DOHH2 (cell line): Measurements from ENCODE around the gene DCPS.
A peak's percentile ranks its signal among the peaks of the same experiment; 100 is the strongest.

Experiments
- H3F3A ChIP-seq: fragments of 200-600 bp; sonication (generic), shearing (Covaris generic); 2 replicates; pipeline ENCODE4 v1.6.0; 2016; ENCODE audit warnings: antibody characterized with exemption, mild to moderate bottlenecking; ENCODE audit not compliant: control insufficient read depth, insufficient read depth
- H3K27ac ChIP-seq: fragments of 200-600 bp; sonication (generic); 2 replicates; pipeline ENCODE4 v1.5.1; 2014; ENCODE audit warnings: low read depth, mild to moderate bottlenecking, low read length, moderate library complexity
- H3K27me3 ChIP-seq: fragments of 200-600 bp; sonication (generic); 2 replicates; pipeline ENCODE4 v1.6.1; 2014; ENCODE audit warnings: mild to moderate bottlenecking, low read length, mixed read lengths; ENCODE audit not compliant: control insufficient read depth
- H3K36me3 ChIP-seq: fragments of 200-600 bp; sonication (generic); 2 replicates; pipeline ENCODE4 v1.6.1; 2014; ENCODE audit warnings: mild to moderate bottlenecking, low read length, moderate library complexity, mixed read lengths; ENCODE audit not compliant: control insufficient read depth
- H3K4me1 ChIP-seq: fragments of 200-600 bp; sonication (generic); 2 replicates; pipeline ENCODE4 v1.6.1; 2014; ENCODE audit warnings: mild to moderate bottlenecking, low read length, mixed read lengths; ENCODE audit not compliant: control insufficient read depth
- H3K4me2 ChIP-seq: fragments of 200-600 bp; sonication (generic); 2 replicates; pipeline ENCODE4 v1.6.0; 2014; ENCODE audit warnings: mild to moderate bottlenecking, low read length, moderate library complexity
- H3K4me3 ChIP-seq: fragments of 200-600 bp; sonication (generic); 2 replicates; pipeline ENCODE4 v1.5.1; 2014; ENCODE audit warnings: mild to moderate bottlenecking, low read length, mixed read lengths
- H3K79me2 ChIP-seq: fragments of 200-600 bp; sonication (generic); 2 replicates; pipeline ENCODE4 v1.6.1; 2014; ENCODE audit warnings: mild to moderate bottlenecking, low read length, mixed read lengths; ENCODE audit not compliant: control insufficient read depth
- H3K9me2 ChIP-seq: fragments of 200-600 bp; sonication (generic); replicated peaks from 2 replicates; pipeline ENCODE4 v1.6.1; 2014; ENCODE audit warnings: mild to moderate bottlenecking, low read length, mixed read lengths; ENCODE audit not compliant: control insufficient read depth
- H3K9me3 ChIP-seq: fragments of 200-600 bp; sonication (generic); 2 replicates; pipeline ENCODE4 v1.6.1; 2014; ENCODE audit warnings: antibody characterized with exemption, low read length, mixed read lengths; ENCODE audit not compliant: control insufficient read depth, insufficient read depth
- H4K20me1 ChIP-seq: fragments of 200-600 bp; sonication (generic); 2 replicates; pipeline ENCODE4 v1.6.0; 2014; ENCODE audit warnings: low read depth, mild to moderate bottlenecking, antibody characterized with exemption, low read length, moderate library complexity; ENCODE audit not compliant: control insufficient read depth, insufficient read depth
- EZH2phosphoT487 ChIP-seq: fragments of 200-600 bp; sonication (generic); IDR thresholded peaks from 2 replicates; pipeline ENCODE4 v1.6.1; 2017; ENCODE audit warnings: borderline replicate concordance, mild to moderate bottlenecking, antibody characterized with exemption, low read length, moderate library complexity, mixed read lengths
- TF ChIP-seq, protein P1 (sequence below): fragments of 200-600 bp; sonication (generic); IDR thresholded peaks from one replicate; pipeline ENCODE4 v1.5.1; 2014; ENCODE audit warnings: antibody characterized with exemption, mild to moderate bottlenecking, low read depth, low read length; ENCODE audit not compliant: poor library complexity, severe bottlenecking

The DCPS gene

DNA sequence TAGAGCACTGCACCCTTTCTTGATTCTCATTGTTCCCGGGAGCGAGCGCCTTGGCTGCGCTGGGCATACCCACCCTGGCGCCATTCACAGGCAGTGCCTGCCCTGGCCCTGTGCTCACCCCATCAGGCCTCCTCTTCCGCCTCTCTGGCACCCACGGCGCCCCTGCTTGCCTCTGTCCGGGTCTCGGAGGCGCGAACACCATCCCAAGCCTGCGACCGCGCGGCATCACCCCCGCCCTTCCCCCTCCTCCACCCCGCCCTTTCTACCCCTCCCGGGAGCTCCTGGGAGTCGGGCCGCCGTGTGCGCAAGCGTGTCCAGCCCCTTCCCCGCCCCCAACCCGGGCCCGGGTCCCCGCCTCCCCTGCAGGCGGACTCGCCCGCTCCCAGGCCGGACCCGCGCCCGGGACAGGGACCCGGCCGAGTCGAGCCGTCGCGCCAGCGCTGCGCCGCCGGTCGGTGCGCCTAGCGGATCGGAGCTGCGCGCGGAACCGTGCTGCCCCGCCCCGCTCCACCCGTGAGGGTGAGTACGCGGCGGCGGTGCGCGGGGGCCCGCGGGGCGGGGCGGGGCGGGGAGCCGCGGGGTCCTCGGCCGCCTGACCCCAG, 51.6 kb downstream of the DCPS start, which contains the start of gene ST3GAL4:
ST3GAL4 (plus strand) TSS at position 363 of the 602 bp plus-strand sequence. CDS start 50,470 bp downstream, outside the sequence.
- H4K20me1 ChIP-seq: no peaks in the 10 kb centered on the region
- no peaks in the 10 kb centered on the region for H3F3A ChIP-seq
- no peaks in the 10 kb centered on the region for H3K9me2 ChIP-seq
- H3K9me3 ChIP-seq: no peaks in the 10 kb centered on the region
- no peaks in the 10 kb centered on the region for H3K27me3 ChIP-seq
- peaks cover 54% of the 10 kb centered on the region for H3K79me2 ChIP-seq
- H3K4me3 ChIP-seq: peak within 1 kb of the TSS; percentile 97
- H3K36me3 ChIP-seq: peaks cover 20% of the 10 kb centered on the region
- TF ChIP-seq EZH2phosphoT487: no peak
- TF ChIP-seq, protein P1, sequence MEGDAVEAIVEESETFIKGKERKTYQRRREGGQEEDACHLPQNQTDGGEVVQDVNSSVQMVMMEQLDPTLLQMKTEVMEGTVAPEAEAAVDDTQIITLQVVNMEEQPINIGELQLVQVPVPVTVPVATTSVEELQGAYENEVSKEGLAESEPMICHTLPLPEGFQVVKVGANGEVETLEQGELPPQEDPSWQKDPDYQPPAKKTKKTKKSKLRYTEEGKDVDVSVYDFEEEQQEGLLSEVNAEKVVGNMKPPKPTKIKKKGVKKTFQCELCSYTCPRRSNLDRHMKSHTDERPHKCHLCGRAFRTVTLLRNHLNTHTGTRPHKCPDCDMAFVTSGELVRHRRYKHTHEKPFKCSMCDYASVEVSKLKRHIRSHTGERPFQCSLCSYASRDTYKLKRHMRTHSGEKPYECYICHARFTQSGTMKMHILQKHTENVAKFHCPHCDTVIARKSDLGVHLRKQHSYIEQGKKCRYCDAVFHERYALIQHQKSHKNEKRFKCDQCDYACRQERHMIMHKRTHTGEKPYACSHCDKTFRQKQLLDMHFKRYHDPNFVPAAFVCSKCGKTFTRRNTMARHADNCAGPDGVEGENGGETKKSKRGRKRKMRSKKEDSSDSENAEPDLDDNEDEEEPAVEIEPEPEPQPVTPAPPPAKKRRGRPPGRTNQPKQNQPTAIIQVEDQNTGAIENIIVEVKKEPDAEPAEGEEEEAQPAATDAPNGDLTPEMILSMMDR: no peak
- peak within 1 kb of the TSS; percentile 96 for H3K4me2 ChIP-seq
- peaks cover 35% of the 10 kb centered on the region for H3K4me1 ChIP-seq
- peak within 1 kb of the TSS; percentile 35 for H3K27ac ChIP-seq

DNA sequence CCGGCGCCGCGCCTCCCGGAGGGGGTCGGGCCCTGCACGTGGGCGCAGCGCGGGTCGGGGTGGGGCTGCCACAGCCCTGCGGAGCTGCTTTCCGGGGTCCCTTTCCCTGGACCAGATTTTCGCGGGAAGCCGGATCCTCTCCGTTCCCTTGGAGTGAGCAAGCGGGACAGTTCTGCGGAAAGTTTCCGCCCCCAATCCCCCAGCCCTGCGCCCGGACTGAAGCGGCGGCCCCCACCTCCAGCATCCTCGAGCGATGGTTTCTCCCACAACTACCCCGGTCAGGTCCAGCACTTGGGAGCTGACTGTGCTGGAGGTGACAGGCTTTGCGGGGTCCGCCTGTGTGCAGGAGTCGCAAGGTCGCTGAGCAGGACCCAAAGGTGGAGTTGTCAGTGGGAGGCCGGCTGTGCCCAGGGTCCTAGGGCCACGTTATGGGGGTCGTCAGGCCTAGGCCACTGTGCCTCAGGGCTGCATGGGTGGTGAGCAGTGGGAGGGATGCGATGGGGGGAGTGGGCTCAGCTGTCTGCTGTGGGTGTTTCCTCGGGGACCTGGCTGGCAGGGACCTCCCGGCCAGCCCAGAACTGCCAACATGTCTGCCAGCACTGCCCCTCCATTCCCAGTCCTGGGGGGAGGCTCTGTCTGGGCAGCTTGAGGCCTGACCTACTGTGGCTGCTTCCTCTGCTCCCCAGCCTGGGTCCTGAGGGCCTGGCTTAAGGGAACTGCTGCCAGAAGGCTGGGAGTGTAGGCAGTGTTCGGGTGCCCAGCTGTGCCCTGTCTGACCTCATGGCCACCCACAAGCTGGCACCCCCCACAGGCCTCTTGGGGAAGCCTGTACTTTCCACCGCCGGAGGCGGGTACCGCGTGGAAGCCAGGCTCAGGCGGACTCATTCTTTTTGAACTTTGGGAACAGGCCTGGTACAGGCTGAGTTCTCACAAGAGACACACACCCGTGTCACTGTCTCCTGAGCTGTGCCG, 52.4 kb downstream of the DCPS start:
- H3K4me2 ChIP-seq: peak overlapping the region; percentile 96

DNA sequence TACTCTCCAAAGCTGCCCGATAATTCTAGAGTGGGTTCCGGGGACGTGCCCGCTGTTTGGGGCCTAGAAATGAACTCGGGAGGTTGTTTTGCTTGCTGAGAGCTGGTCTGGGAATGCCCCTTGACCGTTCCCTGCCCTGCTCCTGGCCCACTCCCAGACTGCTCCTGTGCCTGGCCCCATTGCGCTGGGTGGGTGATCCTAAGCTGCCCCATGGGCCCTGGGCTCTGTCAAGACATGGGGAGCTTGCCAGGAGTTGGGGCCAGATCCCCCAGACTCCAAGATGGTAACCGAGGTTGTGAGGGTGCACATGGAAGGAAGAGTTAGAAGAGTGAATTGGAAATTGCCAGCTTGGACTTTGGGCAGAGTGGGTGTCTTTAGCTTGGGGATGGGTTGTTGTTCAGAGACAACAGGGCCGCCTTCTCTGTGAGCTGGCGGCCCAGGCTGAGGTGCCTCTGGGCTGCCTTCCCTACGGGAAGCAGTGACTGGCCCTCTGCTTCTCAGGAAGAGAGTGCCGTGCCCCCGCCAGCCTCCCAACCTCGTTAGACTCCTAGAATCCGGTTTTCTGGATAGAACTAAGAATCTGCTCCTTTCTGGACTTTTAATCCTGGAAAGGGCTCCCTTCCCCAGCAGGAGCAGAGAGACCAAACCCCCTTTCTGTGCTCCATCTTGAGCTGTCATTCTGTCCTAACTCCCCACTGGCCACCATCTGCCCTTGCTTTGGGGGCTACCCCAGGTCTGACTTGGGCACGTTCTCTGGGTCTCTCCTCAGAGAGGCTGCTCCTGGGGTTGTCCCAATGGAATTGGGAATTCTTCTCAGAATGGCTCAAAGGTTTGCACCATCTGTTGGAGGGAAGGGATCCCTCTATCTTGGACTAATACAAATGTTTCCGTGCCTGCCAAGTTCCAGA, 53.4 kb downstream of the DCPS start:
- peaks cover 36% of the 10 kb centered on the region for H3K79me2 ChIP-seq
- no peaks in the 10 kb centered on the region for H3K9me3 ChIP-seq
- peak overlapping the region; percentile 96 for H3K4me2 ChIP-seq
- no peaks in the 10 kb centered on the region for H3F3A ChIP-seq
- TF ChIP-seq, protein P1: no peak
- TF ChIP-seq EZH2phosphoT487: no peak
- H3K4me1 ChIP-seq: peaks cover 32% of the 10 kb centered on the region
- H3K4me3 ChIP-seq: no peak overlapping the region
- H3K27ac ChIP-seq: no peak overlapping the region
- no peaks in the 10 kb centered on the region for H3K9me2 ChIP-seq
- no peaks in the 10 kb centered on the region for H4K20me1 ChIP-seq
- peaks cover 8% of the 10 kb centered on the region for H3K36me3 ChIP-seq
- no peaks in the 10 kb centered on the region for H3K27me3 ChIP-seq

More for the DNA sequence above, 52.4 kb downstream of the DCPS start:
- no peaks in the 10 kb centered on the region for H4K20me1 ChIP-seq
- H3F3A ChIP-seq: no peaks in the 10 kb centered on the region
- no peak overlapping the region for H3K27ac ChIP-seq
- H3K9me2 ChIP-seq: no peaks in the 10 kb centered on the region
- no peak for TF ChIP-seq EZH2phosphoT487
- TF ChIP-seq, protein P1: no peak
- H3K79me2 ChIP-seq: peaks cover 46% of the 10 kb centered on the region
- peaks cover 15% of the 10 kb centered on the region for H3K36me3 ChIP-seq
- peaks cover 35% of the 10 kb centered on the region for H3K4me1 ChIP-seq
- H3K9me3 ChIP-seq: no peaks in the 10 kb centered on the region
- peak overlapping the region; percentile 97 for H3K4me3 ChIP-seq
- no peaks in the 10 kb centered on the region for H3K27me3 ChIP-seq
